Stomach smooth muscle (tissue), 2 donors: ENCODE data around the gene KAT2B.
A peak's percentile ranks its signal among the peaks of the same experiment; 100 is the strongest.

Source experiments
- H3K27ac ChIP-seq: one replicate; pipeline ENCODE4 v1.7.0; 2013; ENCODE audit warnings: mild to moderate bottlenecking, low read length, inconsistent platforms
- H3K27me3 ChIP-seq, 2 donors: one replicate each; pipeline ENCODE4 v1.7.0; 2013; ENCODE audit warnings: low read length in 2 of 2; ENCODE audit not compliant: insufficient read depth in 2 of 2, control insufficient read depth in 1 of 2
- H3K36me3 ChIP-seq, 2 donors: one replicate each; pipeline ENCODE4 v1.7.0; 2013; ENCODE audit warnings: low read length in 2 of 2; ENCODE audit not compliant: control insufficient read depth in 2 of 2, insufficient read depth in 2 of 2
- H3K4me1 ChIP-seq: one replicate; pipeline ENCODE4 v1.7.0; 2013; ENCODE audit warnings: low read length; ENCODE audit not compliant: control insufficient read depth, insufficient read depth
- H3K4me3 ChIP-seq, 2 donors: one replicate each; pipeline ENCODE4 v1.7.0; 2013; ENCODE audit warnings: low read length in 2 of 2
- H3K9ac ChIP-seq, 2 donors: one replicate each; pipeline ENCODE4 v1.7.0; 2013; ENCODE audit warnings: low read length in 2 of 2, mild to moderate bottlenecking in 1 of 2
- H3K9me3 ChIP-seq, 2 donors: one replicate each; pipeline ENCODE4 v1.7.0; 2013; ENCODE audit warnings: low read length in 2 of 2; ENCODE audit not compliant: control insufficient read depth in 2 of 2
- donor health status: healthy.
- donor health status: Pancreatic carcinoma.

The KAT2B gene

DNA sequence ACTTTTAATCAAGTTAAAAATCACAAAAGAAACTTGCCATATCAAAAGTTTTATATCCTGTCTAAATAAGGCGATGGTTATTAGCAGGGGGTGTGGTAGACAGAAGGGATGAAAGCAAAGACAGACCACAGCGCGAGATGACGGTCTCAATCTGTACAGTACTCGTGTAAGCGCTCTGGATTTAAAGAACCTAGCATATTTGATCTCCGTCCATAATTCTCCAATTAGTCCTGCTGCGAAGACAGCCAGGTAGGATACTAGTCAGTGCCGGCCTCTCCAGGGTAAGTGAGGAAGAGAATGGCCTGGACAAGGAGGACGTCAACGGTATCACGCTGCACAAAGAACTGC is 145.1 kb downstream of the KAT2B start:
- Histone ChIP-seq H3K4me3 (peak overlapping the region; percentile 94 to 95), H3K9ac (peak overlapping the region in 1 of 2 donors; percentile 98), H3K9me3 (no peaks in the 10 kb centered on the region), H3K27me3 (no peaks in the 10 kb centered on the region), H3K36me3 (no peaks in the 10 kb centered on the region), H3K27ac (no peak overlapping the region), H3K4me1 (peaks cover 11% of the 10 kb centered on the region)

- H3K4me1 ChIP-seq, result peaks cover 11% of the 10 kb centered on the region
- H3K4me3 ChIP-seq, result peak within 1 kb of the TSS; percentile 94 to 95
- no peaks in the 10 kb centered on the region for H3K36me3 ChIP-seq
- no peaks in the 10 kb centered on the region for H3K9me3 ChIP-seq
- H3K27me3 ChIP-seq, result no peaks in the 10 kb centered on the region
- H3K9ac ChIP-seq, result peak within 1 kb of the TSS; percentile 98 to 99
- H3K27ac ChIP-seq, result peak within 1 kb of the TSS; percentile 94
Measured at GRCh38 chr3:20185679-20186599, 145.7 kb downstream of the KAT2B start, which contains the start of gene SGO1. SGO1 (minus strand) TSS chr3:20186206; CDS start chr3:20184027, 2,179 bp downstream.

DNA sequence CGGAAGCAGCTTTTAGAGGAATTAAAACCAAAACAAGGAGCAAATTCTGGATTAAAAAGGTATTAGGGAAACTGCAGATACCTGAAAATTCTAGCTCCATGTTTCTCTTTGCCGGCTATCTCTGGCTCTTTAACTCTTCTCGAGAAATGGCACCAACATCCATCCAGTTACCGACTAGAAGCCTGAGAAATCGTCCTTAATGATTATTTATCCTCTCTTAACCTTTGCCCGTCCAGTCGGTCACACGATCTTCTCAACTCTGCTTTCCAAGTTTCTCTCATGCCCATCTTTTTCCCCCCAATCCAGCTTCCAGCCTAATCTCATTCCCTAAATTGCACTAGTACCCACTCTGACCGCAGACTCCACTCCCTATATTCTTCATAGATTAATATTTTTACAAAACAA is 146.4 kb downstream of the KAT2B start:
- peak overlapping the region; percentile 94 for H3K27ac ChIP-seq
- H3K27me3 ChIP-seq, result no peaks in the 10 kb centered on the region
- peak overlapping the region; percentile 98 to 99 for H3K9ac ChIP-seq
- H3K36me3 ChIP-seq, result no peaks in the 10 kb centered on the region
- peak overlapping the region; percentile 94 to 95 for H3K4me3 ChIP-seq
- H3K4me1 ChIP-seq, result peaks cover 11% of the 10 kb centered on the region
- H3K9me3 ChIP-seq, result no peaks in the 10 kb centered on the region

- peaks cover 4% of the 10 kb centered on the region for H3K4me1 ChIP-seq
- no peak overlapping the region for H3K27ac ChIP-seq
- no peaks in the 10 kb centered on the region for H3K9me3 ChIP-seq
- H3K9ac ChIP-seq, result no peak overlapping the region
- H3K4me3 ChIP-seq, result no peak overlapping the region
- H3K36me3 ChIP-seq, result no peaks in the 10 kb centered on the region
- no peaks in the 10 kb centered on the region for H3K27me3 ChIP-seq
Measured at GRCh38 chr3:20190991-20191390, 150.7 kb downstream of the KAT2B start.

- H3K27ac ChIP-seq, result no peak overlapping the region
- no peak overlapping the region for H3K4me3 ChIP-seq
- H3K27me3 ChIP-seq, result no peaks in the 10 kb centered on the region
- H3K36me3 ChIP-seq, result no peaks in the 10 kb centered on the region
- H3K9me3 ChIP-seq, result no peaks in the 10 kb centered on the region
- H3K9ac ChIP-seq, result no peak overlapping the region
- no peaks in the 10 kb centered on the region for H3K4me1 ChIP-seq
Measured at GRCh38 chr3:20194793-20195460, 154.7 kb downstream of the KAT2B start.

DNA sequence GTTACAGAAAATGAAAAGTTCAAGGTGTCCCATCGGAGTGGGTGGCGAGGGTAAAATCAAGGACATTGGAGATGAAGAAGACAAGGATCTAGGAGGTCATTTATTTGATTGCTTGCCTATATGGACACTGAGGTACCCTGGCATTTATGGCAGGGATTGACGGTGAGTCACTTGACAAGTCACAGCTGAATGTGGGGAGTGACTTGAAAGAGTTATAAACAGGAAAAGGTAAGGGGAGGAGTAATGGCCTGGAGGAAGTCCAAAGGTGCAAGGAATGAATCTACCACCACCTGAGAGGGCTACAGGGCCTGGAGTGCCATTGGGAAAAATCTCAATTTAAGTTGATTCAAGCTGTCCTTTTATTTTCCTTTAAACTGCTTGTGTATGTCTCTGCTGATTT is 157.5 kb downstream of the KAT2B start:
- Histone ChIP-seq H3K4me1 (no peaks in the 10 kb centered on the region), H3K36me3 (no peaks in the 10 kb centered on the region), H3K9me3 (no peaks in the 10 kb centered on the region), H3K27me3 (no peaks in the 10 kb centered on the region), H3K4me3 (no peak overlapping the region), H3K27ac (no peak overlapping the region), H3K9ac (no peak overlapping the region)

- Histone ChIP-seq H3K4me1 (no peaks in the 10 kb centered on the region), H3K36me3 (no peaks in the 10 kb centered on the region), H3K9me3 (peaks cover 0 to under 1% of the 10 kb centered on the region in 2 donors), H3K4me3 (no peak overlapping the region), H3K9ac (no peak overlapping the region), H3K27me3 (no peaks in the 10 kb centered on the region), H3K27ac (no peak overlapping the region)
Measured at GRCh38 chr3:20201143-20201542, 160.9 kb downstream of the KAT2B start.
